ENCODE measurements around the gene GCHFR.

DNA sequence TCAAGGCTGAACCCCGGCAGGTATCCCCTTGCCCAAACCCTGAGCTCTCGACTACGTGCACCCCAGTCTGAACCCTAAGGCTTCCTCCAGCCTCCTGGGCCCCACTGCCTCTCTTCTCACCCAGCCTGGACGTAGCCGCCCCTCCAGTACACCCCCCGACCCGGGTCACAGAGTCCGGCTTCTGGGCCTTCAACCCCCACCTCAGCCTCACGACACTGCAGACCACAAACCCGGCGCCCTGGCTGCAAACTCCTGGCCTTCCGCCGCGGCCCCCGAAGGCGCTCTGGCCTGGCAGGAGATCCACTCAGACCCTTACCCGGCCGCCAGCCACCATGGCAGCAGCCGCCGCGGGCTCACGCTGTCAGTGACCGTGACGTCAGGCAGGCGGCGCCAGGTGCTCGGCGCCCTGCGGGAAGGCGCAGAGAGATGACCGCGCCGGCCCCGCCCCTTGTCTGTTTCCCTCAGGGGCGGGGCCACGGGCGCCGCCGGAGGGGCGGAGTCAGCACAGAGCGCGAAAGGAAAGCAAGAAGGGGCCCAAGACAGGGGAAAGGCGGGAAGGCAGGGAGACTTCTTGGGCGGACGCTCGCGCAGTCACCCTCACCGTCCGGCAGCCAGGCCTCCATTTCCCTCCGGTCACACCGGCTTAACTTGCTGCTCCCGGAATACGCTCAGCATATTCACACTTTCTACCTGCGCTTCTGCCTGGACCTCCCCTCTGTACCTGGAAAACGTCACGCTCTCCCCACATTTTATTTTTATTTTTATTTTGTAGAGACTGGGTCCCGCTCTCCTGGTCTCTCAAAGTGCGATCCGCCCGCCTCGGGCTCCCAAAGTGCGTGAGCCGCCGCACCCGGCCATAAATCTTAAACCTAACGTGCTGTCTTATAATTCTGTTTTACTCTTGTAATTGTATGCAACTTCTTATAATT, 8.7 kb upstream of the GCHFR start, which contains the start of gene RMDN3:
- no peak for TF ChIP-seq ZNF600 (tag by site-specific recombination; IDR thresholded peaks at IDR 0.05)
- TF ChIP-seq ZNF658 (tag by site-specific recombination; IDR thresholded peaks at IDR 0.05): no peak
- no peak for TF ChIP-seq ZNF701 (tag by site-specific recombination; IDR thresholded peaks at IDR 0.05)
- TF ChIP-seq, protein P1, sequence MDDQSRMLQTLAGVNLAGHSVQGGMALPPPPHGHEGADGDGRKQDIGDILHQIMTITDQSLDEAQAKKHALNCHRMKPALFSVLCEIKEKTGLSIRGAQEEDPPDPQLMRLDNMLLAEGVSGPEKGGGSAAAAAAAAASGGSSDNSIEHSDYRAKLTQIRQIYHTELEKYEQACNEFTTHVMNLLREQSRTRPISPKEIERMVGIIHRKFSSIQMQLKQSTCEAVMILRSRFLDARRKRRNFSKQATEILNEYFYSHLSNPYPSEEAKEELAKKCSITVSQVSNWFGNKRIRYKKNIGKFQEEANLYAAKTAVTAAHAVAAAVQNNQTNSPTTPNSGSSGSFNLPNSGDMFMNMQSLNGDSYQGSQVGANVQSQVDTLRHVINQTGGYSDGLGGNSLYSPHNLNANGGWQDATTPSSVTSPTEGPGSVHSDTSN (CRISPR knock-in tag; IDR thresholded peaks at IDR 0.05): no peak
- 0 out of 2 replicates have a peak, but pooled peaks have one; percentile 52 for TF ChIP-seq ZNF10 (tag by site-specific recombination; IDR thresholded peaks at IDR 0.05)
- TF ChIP-seq, protein P2, sequence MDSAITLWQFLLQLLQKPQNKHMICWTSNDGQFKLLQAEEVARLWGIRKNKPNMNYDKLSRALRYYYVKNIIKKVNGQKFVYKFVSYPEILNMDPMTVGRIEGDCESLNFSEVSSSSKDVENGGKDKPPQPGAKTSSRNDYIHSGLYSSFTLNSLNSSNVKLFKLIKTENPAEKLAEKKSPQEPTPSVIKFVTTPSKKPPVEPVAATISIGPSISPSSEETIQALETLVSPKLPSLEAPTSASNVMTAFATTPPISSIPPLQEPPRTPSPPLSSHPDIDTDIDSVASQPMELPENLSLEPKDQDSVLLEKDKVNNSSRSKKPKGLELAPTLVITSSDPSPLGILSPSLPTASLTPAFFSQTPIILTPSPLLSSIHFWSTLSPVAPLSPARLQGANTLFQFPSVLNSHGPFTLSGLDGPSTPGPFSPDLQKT (IDR thresholded peaks at IDR 0.05; ENCODE audit: borderline replicate concordance, low read depth, low read length): no peak
- no peak for TF ChIP-seq ZNF626 (tag by site-specific recombination; IDR thresholded peaks at IDR 0.05)
- TF ChIP-seq, protein P3, sequence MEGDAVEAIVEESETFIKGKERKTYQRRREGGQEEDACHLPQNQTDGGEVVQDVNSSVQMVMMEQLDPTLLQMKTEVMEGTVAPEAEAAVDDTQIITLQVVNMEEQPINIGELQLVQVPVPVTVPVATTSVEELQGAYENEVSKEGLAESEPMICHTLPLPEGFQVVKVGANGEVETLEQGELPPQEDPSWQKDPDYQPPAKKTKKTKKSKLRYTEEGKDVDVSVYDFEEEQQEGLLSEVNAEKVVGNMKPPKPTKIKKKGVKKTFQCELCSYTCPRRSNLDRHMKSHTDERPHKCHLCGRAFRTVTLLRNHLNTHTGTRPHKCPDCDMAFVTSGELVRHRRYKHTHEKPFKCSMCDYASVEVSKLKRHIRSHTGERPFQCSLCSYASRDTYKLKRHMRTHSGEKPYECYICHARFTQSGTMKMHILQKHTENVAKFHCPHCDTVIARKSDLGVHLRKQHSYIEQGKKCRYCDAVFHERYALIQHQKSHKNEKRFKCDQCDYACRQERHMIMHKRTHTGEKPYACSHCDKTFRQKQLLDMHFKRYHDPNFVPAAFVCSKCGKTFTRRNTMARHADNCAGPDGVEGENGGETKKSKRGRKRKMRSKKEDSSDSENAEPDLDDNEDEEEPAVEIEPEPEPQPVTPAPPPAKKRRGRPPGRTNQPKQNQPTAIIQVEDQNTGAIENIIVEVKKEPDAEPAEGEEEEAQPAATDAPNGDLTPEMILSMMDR (tag by site-specific recombination; IDR thresholded peaks at IDR 0.05): 0 out of 2 replicates have a peak, but pooled peaks have one; percentile 9
- TF ChIP-seq, protein P4, sequence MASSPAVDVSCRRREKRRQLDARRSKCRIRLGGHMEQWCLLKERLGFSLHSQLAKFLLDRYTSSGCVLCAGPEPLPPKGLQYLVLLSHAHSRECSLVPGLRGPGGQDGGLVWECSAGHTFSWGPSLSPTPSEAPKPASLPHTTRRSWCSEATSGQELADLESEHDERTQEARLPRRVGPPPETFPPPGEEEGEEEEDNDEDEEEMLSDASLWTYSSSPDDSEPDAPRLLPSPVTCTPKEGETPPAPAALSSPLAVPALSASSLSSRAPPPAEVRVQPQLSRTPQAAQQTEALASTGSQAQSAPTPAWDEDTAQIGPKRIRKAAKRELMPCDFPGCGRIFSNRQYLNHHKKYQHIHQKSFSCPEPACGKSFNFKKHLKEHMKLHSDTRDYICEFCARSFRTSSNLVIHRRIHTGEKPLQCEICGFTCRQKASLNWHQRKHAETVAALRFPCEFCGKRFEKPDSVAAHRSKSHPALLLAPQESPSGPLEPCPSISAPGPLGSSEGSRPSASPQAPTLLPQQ (tag by site-specific recombination; IDR thresholded peaks at IDR 0.05): peak; percentile 61

Measured in HEK293 (cell line).